HG03103 (cell line): ENCODE results near the gene SDCBP2.
"Not testable (repeated sequence)": the region's sequence is repeated elsewhere in the genome, so short reads cannot be mapped to it uniquely, and the experiment has no call there.

Source experiments
- ATAC-seq: cut with Tn5 transposase; IDR thresholded peaks from one replicate; pipeline ENCODE4 v1.9.1; 2021; ENCODE audit warnings: low read depth; ENCODE audit not compliant: unreplicated experiment

SDCBP2 gene

GRCh38 chr20:1360094-1360846 lies 31.3 kb upstream of the SDCBP2 start:
- no peak for ATAC-seq

- ATAC-seq: no peak
Measured at GRCh38 chr20:1357921-1358671, 29.2 kb upstream of the SDCBP2 start.

- no peak for ATAC-seq
Measured at GRCh38 chr20:1353956-1354355, 25.0 kb upstream of the SDCBP2 start.

GRCh38 chr20:1346315-1346969 lies 17.5 kb upstream of the SDCBP2 start:
- ATAC-seq: no peak

- ATAC-seq: no peak
Measured at GRCh38 chr20:1345756-1346093, 16.8 kb upstream of the SDCBP2 start.

- ATAC-seq: no peak
Measured at GRCh38 chr20:1345030-1345755, 16.3 kb upstream of the SDCBP2 start.

- not testable (repeated sequence) for ATAC-seq
Measured at GRCh38 chr20:1343446-1344124, 14.6 kb upstream of the SDCBP2 start.

- no peak for ATAC-seq
Measured at GRCh38 chr20:1341561-1342265, 12.8 kb upstream of the SDCBP2 start.

- no peak for ATAC-seq
Measured at GRCh38 chr20:1338801-1339200, 9.9 kb upstream of the SDCBP2 start.

- no peak for ATAC-seq
Measured at GRCh38 chr20:1338096-1338495, 9.2 kb upstream of the SDCBP2 start.

GRCh38 chr20:1337441-1337840 lies 8.5 kb upstream of the SDCBP2 start:
- no peak for ATAC-seq

GRCh38 chr20:1336699-1337367 lies 7.9 kb upstream of the SDCBP2 start:
- ATAC-seq: no peak

- ATAC-seq: no peak
Measured at GRCh38 chr20:1335961-1336698, 7.2 kb upstream of the SDCBP2 start.

GRCh38 chr20:1334761-1335160 lies 5.8 kb upstream of the SDCBP2 start:
- no peak for ATAC-seq

- no peak for ATAC-seq
Measured at GRCh38 chr20:1334370-1334731, 5.4 kb upstream of the SDCBP2 start.

- no peak for ATAC-seq
Measured at GRCh38 chr20:1333462-1334369, 4.8 kb upstream of the SDCBP2 start.

GRCh38 chr20:1332749-1333300 lies 3.9 kb upstream of the SDCBP2 start:
- no peak for ATAC-seq
